HG03575 (cell line): Measurements from ENCODE around the gene CADM1.

ENCODE experiments used
- ATAC-seq: cut with Tn5 transposase; IDR thresholded peaks from one replicate; pipeline ENCODE4 v1.9.1; 2021; ENCODE audit not compliant: unreplicated experiment, insufficient number of reproducible peaks, low FRiP score; ENCODE audit errors: extremely low read depth

Gene CADM1

DNA sequence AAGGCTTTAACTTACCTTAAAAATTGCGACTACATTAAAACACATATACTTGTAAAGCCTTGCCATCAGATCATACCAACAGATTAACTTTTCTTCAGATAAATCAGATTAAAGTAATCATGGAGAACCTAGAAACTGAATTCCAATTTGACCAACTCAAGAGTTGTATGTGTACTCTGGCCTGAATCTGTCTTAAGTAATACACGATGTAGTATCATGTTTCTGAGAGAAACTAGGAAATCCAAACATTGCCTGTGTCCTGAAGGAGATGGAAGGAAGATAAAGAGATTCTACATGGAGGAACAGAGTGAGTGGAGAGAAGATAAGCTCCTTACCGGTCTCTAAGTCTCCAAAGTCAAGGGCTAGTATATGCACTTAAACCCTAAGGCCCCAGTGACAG, 162.1 kb downstream of the CADM1 start:
- ATAC-seq, result no peak

DNA sequence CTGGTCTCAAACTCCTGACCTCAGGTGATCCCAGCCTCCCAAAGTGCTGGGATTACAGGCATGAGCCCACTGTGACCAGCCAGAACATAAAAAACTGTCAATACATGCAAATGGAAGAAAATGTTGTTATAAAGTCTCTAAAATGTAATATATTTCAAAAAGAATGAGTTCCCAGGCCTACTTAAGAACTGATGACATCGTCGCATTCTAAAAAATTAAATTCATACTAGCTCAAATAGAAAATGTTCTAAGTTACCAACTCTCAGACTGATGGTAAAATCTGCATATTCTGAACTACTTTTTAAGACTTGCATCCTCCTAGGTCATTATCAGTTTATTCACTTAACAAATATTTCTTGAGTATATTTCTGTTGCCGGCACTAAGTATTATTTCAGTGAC, 163.3 kb downstream of the CADM1 start:
- ATAC-seq, result no peak

DNA sequence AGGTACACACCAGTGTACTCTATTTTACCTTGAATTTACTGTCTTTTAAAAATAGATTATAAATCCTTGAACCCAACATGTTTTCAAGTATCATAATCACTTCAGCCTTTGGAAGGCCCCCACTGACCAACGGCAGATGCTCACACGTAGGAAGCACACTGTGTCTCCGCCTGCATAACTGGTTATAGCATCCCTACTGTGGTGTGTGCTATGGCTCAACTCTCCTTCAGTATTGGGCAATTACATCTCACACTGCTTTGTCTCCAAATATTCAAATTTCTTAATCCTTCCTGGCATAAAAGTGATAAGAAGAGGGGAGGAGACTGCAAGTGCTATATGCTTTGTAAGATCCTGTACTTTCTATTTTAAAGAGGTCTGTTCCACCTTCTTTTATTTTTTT, 165.7 kb downstream of the CADM1 start:
- ATAC-seq, result no peak

DNA sequence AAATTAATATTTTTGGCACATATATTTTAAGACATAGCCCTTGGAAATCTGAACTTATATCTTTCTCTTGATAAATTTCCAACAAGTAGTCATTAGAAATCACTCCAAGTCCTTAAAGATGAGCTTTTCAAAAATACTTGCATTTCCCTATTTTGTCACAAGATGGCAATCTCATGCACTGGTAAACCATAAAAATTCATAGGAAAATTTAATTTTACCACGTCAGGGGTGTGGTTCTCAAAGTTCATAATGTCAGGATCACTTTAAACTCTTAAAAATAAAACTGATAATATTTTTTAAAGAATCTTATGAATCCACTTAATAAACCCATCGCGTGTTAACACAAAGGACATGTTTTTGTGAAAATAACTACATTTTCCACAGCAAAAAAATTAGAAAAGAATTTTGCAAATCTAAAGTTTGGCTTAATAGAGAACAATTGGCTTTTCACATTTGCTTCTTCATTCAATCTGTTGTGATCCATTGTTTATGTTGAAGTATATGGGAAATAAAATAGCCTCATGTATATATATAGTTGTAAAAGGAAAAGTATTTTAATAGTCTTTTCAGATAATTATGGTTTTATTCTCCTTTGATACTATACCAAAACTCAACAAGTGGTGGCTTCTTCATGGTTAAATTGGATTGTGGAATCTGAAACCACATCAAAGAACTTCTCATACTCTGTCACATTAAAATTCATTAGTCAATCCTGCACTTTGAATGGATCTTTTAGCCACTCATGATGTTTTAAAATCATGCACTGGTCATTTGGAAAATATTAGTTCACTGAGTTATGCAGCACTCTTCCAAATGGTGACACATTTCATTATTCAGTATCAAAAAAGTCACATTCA, 169.1 kb downstream of the CADM1 start:
- ATAC-seq, result no peak

DNA sequence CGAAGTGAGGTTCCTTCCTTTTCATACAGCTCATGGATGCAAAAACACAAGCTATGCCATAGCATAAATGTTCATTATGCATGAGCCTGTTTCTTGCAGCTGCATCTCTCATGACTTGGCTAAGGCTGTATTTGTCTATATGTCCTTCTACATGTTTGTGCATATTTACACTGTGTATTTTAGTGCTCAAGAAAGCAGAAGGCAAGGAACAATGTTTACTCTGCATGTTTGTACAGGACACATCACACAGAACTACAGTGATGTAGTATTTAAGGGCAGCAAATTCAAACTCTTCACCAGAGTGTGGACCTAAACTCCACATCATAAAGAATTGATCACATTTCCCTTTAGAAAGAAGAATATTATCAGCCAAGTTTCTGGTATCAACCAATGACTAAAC, 170.3 kb downstream of the CADM1 start:
- no peak for ATAC-seq

DNA sequence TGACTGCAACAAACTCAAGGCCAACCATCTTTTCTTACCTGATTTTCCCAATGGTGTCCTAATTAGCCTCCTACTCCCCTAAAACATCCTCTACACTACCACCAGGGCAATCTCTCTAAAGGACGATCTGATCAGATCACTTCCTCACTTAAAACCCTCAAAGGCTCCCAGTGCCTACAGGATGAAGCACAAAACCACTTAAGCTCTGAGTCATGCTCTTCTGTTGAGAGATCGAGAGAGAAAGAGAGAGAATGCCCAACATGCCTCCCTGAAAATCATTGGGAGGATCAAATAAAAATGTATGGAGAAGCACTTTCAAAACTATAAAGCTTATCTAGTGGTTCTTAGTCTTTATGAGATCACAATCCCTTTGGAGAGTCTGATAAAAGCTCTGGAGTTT, 171.1 kb downstream of the CADM1 start:
- ATAC-seq, result no peak

DNA sequence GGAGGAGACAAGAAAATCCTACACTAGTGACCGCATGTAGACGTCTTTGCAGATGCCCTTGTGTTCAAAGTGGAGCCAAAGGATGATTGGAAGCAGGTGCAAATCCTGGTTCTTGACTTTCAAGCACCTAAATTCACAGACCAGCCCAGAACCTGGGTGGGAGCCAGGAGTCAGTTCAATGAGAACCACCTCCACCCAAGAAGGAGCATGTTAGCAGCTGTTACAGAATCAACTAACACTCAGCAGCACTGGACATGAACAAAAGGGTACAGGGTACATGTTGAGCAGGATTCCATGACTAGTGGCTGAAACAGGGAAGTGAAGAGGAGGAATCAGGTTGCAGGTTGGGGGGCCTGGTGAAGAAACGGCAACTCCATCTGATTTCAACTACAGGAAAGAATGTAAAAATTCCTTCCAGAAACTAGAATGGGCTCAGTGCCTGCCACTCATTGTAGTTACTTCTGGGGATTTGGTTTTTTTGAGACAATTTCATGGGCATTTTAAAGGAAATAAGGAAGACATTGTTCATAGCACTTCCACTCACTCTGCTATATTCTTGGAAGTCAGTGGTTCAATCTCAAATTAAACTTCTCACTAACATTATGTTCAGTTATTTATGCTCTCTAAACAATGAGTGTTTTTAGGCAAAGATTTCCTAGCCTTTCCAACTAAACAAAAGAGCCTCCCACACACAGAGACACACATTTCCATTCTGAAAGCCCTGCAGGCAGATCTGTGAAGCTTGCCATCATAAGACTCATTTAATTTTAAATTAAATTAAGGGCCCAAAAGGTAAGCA, 173.3 kb downstream of the CADM1 start:
- no peak for ATAC-seq

DNA sequence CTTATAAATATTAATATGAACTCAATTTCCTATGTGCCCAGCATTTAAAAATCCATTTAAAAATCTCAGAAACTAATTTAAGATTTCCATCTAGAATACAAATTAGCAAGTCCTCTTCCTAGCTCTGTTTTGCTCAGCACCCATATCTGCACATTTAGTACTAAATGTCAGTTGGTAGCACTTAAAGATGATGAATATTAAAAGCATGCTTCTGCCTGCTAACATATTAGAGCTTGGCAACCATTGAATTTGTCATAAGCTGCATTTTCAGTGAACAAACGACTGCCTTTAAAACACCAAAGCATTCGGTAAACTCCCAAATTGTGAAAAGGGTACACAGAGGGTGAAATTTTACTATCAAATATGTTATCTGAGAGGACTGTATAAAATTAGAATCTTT, 177.7 kb downstream of the CADM1 start:
- ATAC-seq, result no peak

DNA sequence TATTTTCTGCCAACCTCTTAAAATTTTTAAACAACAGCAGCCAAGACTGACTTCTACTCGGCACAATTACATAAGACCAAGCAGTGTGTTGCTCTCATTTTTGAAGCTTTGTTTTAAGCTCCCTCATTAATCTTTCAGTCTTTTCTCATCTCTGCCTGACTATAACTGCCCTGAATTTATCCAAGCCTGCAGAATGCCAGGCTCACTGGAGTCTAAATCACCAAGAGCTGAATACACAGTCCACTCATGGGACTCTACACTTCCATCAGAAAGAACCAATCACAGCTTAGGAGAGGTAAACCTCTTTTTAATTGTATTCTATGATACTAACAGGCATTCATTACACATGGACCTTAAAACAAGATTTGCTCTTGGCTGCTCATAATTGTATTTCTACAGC, 178.7 kb downstream of the CADM1 start:
- no peak for ATAC-seq

DNA sequence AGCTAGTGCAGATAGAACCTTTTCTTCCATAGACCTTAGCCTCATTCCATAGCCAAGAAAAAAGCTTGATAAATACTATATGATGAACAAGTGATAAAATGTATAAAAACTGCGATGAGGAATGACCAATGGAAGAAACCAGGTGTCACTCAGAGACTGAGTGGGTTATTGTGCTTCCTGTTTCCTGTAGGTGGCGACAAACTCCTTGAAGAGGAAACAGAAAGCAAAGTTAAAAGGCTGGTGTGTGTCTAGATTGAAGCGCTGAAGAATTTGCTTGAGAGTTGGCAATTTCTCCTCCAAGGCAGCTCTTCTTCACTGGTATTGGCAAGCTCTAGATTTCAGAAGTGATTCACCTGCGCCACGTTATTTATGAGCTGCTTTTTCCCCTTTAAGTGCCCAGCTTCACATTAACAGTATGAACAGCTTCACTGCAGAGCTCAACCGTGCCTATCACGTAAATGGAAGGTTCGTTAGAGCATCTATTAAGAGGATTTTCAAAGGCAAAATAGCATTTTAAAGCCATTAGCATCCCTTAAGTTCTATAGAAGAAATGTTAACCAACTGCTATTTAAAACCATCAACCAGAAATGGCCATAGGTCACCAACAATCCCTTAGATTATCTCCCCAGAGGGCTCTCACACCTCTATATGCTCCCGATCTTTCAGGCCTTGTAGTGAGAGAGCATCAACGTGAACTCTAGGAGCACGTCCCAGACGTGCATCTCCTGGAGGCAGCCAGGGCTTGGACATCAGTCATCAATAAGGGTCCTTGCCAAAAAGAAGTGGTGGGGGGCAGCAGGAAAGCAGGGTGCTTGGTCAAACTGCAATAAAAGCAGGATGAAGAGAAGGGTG, 179.4 kb downstream of the CADM1 start:
- ATAC-seq, result no peak

DNA sequence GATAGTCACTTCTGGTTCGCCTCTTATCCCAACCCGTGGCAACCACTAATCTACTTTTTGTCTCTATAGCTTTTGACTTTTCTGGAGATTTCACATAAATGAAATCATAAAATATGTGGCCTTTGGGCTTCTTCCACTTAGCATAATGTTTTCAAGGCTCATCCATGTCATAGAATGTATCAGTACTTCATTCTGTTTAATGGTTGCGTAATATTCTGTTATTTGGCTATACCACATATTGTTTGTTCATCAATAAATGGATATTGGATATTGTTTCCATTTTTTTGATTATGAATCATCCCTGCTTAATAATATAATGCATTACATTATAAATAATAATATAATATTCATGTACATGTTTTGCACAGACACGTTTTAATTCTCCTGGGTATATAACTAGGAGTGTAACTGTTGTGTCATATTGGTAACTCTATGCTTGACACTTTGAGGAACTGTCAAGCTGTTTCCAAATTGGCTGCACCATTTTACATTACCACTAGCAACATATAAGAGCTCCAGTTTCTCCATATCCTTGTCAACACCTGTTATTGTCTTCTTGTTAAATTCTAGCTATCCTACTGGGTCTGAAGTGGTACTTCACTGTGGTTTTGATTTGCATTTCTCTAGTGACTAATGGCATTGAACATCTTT, 181.5 kb downstream of the CADM1 start:
- no peak for ATAC-seq

DNA sequence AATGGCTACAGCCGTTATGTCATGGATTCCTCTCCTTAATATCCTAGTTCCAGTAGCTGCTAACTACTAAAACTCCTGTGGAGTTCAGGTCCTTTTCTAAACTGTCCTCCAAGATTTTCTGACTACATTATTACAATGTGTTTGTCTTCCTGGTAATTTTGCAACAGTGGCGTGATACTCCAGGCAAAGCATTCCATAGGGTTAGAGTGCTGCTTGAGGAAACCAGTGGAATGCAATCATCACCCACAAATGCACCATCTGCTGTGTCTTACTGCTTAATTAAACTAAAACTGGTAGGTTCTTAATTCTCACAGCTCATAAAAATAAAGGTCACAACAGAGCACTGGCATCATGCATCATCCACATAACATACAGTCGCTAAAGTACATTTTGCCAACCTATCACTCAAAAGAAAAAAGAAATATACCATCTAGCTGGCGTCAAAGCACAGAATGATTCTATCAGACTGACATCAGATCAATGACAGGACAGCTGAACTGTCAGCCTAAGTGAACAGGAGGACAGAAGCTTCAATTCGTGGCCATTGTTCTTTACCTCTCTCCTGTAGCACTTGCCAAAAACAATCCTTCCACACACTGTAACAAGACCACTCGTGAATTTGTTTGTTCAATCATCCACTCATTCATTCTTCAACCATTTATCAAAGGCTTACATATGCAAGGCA, 182.5 kb downstream of the CADM1 start:
- no peak for ATAC-seq

DNA sequence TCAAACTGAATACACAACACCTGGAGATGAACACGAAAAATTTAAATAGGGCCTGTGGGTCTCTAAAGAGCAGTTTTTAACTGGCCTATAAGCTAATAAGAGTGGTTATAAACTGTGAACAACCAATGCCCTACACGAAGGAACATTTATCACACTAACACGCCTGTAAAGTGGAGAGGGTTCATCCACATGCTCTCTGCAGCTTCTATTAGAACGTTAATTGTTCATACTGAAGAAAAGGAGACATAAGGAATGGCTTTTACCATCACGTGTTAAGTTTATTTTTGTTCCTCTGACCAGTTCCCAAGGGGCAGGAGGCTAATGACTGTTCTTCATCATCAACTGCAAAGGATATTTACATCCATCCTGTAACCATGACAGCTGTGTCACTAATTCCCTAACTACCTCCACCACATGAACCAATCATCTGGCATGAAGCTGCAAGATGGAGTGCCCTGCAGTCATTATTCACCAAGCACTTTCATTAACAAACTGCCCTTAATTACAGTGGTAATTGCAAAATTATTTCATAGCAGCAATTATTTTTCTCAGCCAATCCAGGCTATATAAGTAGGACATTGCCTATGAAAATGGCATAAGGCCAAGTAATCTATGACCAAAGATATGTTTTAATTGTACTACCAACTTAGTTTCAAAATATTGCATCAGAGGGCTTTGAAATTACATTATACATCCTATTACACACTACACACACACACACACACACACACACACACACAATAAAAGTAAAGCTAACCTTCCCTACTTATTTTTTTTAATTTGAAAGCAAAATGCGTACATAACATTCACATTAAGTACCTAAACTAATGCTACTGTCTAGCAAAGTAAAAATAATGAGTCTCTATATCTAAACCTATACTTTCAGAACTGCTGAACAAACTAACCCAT, 186.7 kb downstream of the CADM1 start:
- no peak for ATAC-seq

DNA sequence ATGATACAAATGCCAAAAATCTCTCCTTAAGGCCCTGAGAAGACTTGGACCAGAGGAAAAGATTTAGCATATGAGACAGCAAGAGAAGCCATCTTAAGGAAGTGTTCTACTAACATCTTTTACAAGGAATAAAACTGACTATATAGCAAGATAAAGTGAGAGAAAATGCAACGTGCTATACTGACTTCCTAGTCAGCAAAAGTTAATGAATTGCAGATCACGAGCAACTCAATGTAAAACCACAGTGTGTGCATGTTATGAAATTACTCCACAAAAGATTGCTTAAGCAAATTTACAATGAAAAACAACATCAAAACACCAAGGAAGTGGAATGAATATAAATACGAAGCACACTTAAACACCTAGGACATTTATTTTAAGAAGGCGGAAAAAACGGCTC, 187.5 kb downstream of the CADM1 start:
- ATAC-seq, result no peak

DNA sequence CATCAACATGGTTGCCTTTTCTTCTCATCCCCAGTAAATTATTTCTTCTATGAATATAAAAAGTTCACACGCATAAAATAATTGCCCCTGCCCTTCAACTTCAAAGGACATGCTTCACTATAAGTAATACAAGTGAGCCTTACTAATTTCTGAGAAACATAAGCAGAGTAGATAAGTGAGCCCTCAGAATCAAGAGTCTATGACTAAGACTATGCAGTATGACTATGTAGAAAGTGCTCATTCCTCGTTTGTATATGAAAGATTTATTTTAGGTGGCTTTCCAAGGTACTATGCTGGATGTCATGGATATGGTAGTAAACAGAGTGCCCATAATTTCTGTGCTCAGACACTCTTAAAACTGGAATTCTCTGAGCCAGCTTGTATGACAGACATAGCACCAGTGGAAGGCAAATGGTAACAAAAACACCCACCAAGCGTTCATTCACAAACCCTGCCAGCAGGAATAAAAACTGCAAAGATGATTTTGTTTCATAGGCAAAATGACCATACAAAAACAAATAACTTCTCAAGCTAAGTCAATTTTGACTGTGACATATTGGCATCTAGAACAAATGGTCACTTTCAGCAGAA, 189.8 kb downstream of the CADM1 start:
- ATAC-seq, result no peak

DNA sequence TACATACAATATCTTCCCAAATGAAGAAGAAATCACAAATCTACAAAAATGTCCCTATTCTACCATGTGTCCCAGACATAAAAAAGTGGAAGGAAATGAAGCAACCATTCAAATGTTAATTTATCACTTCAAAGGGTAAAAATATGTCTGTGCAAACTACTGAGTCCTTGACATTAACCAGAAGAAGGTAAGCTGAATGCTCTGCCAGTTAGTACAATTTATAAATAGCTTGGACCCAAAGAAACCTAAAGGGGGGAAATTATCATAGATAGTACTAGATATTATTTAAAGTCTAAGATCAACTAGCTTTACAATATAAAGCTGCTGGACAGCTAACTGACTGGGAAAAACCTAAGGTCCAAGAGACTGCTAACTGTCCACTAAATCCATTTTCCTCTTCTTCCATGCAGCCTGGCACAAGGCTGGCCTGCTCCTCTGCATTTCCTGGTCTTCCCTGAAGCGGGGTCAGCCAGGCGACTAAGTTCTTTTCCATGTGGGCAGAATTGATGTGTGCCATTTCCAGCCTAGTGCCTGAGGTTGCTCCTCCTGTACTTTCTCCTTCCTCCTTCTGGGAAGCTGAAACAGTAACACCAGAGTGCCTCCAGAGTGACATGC, 190.9 kb downstream of the CADM1 start:
- no peak for ATAC-seq

DNA sequence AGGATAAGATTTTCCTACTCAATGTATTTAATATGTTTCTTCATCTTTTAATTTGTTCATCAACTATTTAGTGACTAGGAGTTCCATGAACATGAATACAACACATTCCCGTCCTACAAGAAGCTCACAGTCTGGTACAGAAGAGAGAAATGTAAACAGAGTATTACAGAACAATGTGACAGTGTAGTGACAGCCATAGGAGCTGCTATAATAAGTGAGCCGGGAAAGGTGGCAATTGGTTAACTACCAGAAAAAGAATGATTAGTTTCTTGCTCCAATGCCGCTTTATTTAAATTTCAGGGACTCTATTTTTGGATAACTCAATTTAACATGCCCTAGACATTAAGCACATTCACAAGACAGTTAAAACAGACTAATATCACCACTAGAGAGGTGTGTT, 192.3 kb downstream of the CADM1 start:
- no peak for ATAC-seq
